GM19023 (cell line): Measurements from ENCODE around the gene ISM1.
"Not testable (repeated sequence)": the region's sequence is repeated elsewhere in the genome, so short reads cannot be mapped to it uniquely, and the experiment has no call there.

ENCODE experiments used
- ATAC-seq: cut with Tn5 transposase; IDR thresholded peaks from one replicate; pipeline ENCODE4 v1.9.1; 2021; ENCODE audit warnings: mild to moderate bottlenecking, moderate library complexity; ENCODE audit not compliant: unreplicated experiment

Gene ISM1

GRCh38 chr20:13221313-13221672 lies 219 bp downstream of the ISM1 start:
- ATAC-seq: peak; percentile 33

GRCh38 chr20:13221673-13222318 lies 722 bp downstream of the ISM1 start:
- peak; percentile 78 for ATAC-seq

DNA sequence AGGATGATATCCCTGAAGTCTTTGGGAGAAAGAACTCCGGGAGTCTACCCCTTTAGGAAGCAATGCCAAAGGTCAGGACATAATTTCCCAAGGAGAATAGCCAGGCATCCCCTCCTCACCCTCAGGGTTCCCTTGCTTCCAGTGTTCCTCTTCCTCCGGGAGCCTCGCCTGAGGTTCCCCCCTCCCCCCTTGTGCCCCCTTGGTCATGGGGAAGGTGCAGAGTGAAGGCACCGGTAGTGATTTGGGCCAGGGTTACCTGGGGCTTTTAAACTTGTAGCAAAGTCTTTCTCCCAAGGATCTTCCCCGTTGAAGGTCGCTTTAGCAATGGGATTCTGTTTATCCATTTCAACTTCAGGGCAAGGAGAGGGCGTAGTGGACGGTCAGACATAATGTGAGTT lies 1.2 kb downstream of the ISM1 start:
- ATAC-seq: no peak

GRCh38 chr20:13223736-13224520 lies 2.9 kb downstream of the ISM1 start:
- no peak for ATAC-seq

DNA sequence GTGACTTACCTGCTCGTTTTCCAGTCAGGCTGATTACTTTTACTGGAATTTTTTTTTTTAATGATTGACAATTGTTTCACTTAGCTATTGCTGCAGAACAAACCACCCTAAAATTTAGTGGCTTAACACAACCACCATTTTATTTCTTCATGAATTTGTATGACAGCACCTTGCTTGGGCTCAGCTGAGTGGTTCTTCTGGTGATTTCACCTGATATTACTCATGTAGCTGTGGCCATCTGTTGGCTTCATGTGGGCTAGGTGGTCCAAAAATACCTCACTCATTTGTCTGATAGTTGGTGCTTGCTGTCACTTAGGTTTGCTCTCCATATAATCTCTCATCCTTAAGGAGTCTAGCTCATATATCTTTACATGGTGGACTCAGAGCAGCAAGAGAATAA lies 5.3 kb downstream of the ISM1 start:
- ATAC-seq: no peak

- ATAC-seq: no peak
Observed at GRCh38 chr20:13228771-13229170, 7.7 kb downstream of the ISM1 start.

DNA sequence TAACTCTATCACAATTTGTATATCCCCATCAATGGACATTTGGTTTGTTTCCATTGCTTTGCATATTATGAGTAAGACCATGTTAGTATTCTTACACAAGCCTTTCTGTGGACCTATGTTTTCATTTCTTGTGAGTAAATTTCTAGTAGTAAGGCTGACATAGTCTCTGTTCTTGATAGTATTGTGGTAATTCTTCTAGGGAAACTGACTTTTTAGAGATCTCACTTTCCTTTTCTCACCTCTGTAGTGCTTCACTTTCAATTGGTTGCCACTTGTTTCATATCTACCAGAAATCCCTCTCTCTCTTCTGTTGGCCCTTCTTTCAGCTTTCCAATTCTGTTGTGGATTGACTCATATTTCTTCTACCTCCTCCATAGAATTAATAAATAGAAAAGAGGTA lies 8.5 kb downstream of the ISM1 start:
- no peak for ATAC-seq

- no peak for ATAC-seq
Observed at GRCh38 chr20:13231031-13231752, 10.1 kb downstream of the ISM1 start.

DNA sequence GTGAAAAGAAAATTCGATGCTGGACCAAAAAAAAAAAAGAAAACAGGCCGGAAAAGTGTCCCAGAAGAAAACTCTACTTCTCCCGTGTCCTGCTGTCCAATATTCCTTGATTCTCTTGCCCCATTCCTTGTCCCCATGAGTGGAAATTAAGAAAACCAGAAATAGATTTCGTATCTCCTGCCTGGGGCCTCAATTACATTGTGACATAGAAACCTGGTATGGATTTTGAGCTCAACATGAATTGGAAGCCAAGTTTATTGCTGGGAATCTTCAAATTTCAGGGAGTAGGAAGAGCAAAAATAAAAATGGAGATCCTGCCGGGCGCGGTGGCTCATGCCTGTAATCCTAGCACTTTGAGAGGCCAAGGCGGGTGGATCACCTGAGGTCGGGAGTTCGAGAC lies 11.9 kb downstream of the ISM1 start:
- ATAC-seq: no peak

- no peak for ATAC-seq
Observed at GRCh38 chr20:13234961-13235360, 13.9 kb downstream of the ISM1 start.

- ATAC-seq: not testable (repeated sequence)
Observed at GRCh38 chr20:13236360-13236759, 15.3 kb downstream of the ISM1 start.

- ATAC-seq: no peak
Observed at GRCh38 chr20:13236990-13237720, 16.1 kb downstream of the ISM1 start.

- ATAC-seq: no peak
Observed at GRCh38 chr20:13238001-13238653, 17.1 kb downstream of the ISM1 start.

GRCh38 chr20:13243826-13244376 lies 22.8 kb downstream of the ISM1 start:
- no peak for ATAC-seq

DNA sequence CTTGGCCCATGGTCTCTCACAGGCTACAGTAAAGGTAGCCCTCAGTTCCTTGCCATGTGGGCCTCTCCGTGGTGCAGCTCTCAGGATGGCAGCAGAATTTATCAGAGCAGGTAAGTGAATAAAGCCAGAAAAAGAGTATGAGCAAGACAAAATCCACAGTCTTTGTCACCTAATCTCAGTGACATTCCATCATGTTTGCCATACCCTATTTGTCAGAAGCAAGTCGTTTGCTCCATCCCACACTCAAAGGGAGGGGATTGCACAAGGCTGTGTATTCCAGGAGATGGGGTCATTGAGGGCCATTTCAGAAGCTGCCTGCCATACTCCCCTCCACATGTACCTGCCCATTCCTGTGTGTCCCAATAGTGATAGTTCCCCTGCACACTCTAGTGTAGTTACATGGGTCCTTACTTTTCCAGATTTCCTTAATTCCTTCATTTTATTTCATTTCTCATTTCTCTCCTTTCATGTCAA lies 24.2 kb downstream of the ISM1 start:
- no peak for ATAC-seq

- no peak for ATAC-seq
Observed at GRCh38 chr20:13249118-13249797, 28.2 kb downstream of the ISM1 start.

DNA sequence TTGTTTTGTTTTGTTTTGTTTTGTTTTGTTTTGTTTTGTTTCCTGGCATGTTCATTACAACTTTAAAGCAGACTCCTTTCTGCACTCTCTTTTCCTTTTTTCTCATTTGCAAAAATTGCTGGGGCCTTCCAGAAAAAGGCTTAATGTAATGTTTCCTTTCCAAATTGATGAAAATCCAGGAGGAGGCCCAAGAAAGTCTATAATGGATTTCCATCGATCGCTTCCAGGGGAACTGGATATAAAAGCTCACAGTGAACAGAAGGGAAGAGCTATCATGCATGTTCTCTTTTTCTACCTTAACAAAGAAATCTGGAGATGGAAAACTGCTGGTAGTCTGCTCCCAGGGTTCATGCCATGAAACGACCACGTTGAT lies 28.7 kb downstream of the ISM1 start:
- no peak for ATAC-seq

DNA sequence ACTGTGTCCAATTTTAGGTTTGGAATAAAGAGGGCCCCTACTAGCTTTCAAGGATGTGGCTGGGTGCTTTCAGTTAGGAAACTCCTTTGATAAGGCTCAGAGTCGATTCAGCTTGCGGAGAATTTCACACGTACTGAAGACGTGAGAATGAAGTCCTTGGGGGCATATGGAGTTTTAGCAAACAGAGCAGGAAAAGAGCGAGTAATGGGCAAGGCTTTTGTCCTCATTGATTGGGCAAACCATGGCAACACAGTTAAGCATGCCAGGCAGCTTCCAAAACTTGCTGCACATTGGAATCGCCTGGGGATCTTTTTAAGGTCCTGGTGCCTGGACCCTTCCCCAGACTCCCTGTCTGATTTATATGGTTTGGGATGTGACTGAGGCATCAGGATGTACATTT lies 29.2 kb downstream of the ISM1 start:
- ATAC-seq: no peak

DNA sequence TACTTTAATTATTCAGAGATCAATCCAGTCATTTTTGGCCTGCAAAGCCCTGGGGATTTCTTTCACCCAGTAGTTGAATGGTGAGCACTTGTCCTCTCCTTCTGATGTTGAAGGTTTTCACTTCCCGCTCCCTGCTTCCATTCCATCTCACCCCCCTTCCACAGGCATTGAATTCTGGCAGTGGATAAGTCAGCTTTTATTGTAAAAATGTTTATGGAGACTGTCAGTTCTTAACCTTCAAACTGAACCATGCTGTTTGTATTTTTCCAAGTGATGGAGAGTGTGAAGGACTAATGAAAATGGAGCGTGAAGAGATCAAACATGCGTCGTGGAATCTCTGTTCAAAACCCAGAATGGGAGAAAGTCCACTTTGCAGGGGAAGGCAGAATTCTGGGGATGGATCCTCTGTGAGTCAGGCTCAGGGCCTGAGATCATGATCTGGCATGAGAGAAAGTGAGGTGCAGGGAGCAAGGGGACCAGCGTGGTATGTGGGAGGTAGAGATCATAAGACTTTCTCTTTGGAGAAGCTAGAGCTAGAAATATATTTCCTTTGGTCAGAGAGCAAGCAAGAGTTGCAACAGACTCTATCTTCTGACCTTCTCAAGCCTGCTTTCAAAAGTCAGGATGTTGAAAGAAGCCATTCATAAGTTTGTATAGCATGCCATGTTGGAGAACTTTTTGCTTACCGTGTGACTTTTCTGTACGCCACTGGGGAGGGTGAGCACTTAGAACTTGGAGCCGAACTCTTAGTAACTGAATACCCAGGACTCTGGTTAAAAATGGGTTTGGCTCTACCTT lies 30.2 kb downstream of the ISM1 start:
- ATAC-seq: no peak
